ENCODE measurements around the gene USP30.

The USP30 gene

GRCh38 chr12:109120557-109120956 is 68.2 kb downstream of the USP30 start:
- WGBS (ENCODE audit: extremely low coverage, insufficient coverage, insufficient read length), result no CpG with 5 or more reads among the region's 4 CpGs
- no peaks in the 10 kb centered on the region for H3K79me2 ChIP-seq (ENCODE audit: control insufficient read depth, insufficient read depth, low read length, poor library complexity)
- H3K27me3 ChIP-seq (ENCODE audit: insufficient read depth, low read length), result no peaks in the 10 kb centered on the region
- H2BK120ac ChIP-seq (ENCODE audit: insufficient read depth, low read length, poor library complexity), result no peak overlapping the region
- no peak overlapping the region for H4K8ac ChIP-seq (ENCODE audit: low read depth, low read length)
- H3K14ac ChIP-seq (ENCODE audit: low read length), result no peak overlapping the region
- no peaks in the 10 kb centered on the region for H3K36me3 ChIP-seq (ENCODE audit: control insufficient read depth in 1 of 2, insufficient read depth in 2 of 2, low read length in 2 of 2)
- H3K79me1 ChIP-seq (ENCODE audit: low read length), result no peaks in the 10 kb centered on the region
- H2AK5ac ChIP-seq (ENCODE audit: low read length), result no peak overlapping the region
- H3K23ac ChIP-seq (ENCODE audit: low read length), result no peak overlapping the region
- H3K9me3 ChIP-seq (ENCODE audit: insufficient read depth, low read depth, low read length), result no peaks in the 10 kb centered on the region
- H4K12ac ChIP-seq (ENCODE audit: low read depth, low read length), result no peak overlapping the region
- no peak overlapping the region for H2BK5ac ChIP-seq (ENCODE audit: low read depth, low read length, poor library complexity)
- no peak overlapping the region for H3K9ac ChIP-seq (ENCODE audit: low read length)
- peaks cover 7 to 10% of the 10 kb centered on the region in 2 experiments for H3K4me1 ChIP-seq (ENCODE audit: control insufficient read depth in 1 of 2, insufficient read depth in 2 of 2, low read length in 2 of 2)
- no peak overlapping the region for H3K4ac ChIP-seq (ENCODE audit: low read depth, low read length)
- no peak overlapping the region for H3K18ac ChIP-seq (ENCODE audit: low read length)
- no peak overlapping the region for H2BK12ac ChIP-seq (ENCODE audit: low read length)
- H3K27ac ChIP-seq (ENCODE audit: low read depth, low read length), result no peak overlapping the region
- no peak overlapping the region for H2AFZ ChIP-seq (ENCODE audit: insufficient read depth, low read length, poor library complexity)
- no peak overlapping the region for H4K91ac ChIP-seq (ENCODE audit: low read depth, low read length)
- H3K4me3 ChIP-seq (ENCODE audit: low read depth, low read length), result no peak overlapping the region
- H3K4me2 ChIP-seq (ENCODE audit: low read length), result no peak overlapping the region
- no peak for DNase-seq

- Histone ChIP-seq H3K79me2 (ENCODE audit: control insufficient read depth, insufficient read depth, low read length, poor library complexity) (no peaks in the 10 kb centered on the region), H3K79me1 (ENCODE audit: low read length) (no peaks in the 10 kb centered on the region), H3K18ac (ENCODE audit: low read length) (no peak overlapping the region), H4K91ac (ENCODE audit: low read depth, low read length) (no peak overlapping the region), H3K4me1 (ENCODE audit: control insufficient read depth in 1 of 2, insufficient read depth in 2 of 2, low read length in 2 of 2) (peaks cover 0 to under 1% of the 10 kb centered on the region in 2 experiments), H3K9me3 (ENCODE audit: insufficient read depth, low read depth, low read length) (no peaks in the 10 kb centered on the region), H3K23ac (ENCODE audit: low read length) (no peak overlapping the region), H3K27ac (ENCODE audit: low read depth, low read length) (no peak overlapping the region), H2BK120ac (ENCODE audit: insufficient read depth, low read length, poor library complexity) (no peak overlapping the region), H2AK5ac (ENCODE audit: low read length) (no peak overlapping the region), H3K4ac (ENCODE audit: low read depth, low read length) (no peak overlapping the region), H3K27me3 (ENCODE audit: insufficient read depth, low read length) (no peaks in the 10 kb centered on the region), H4K12ac (ENCODE audit: low read depth, low read length) (no peak overlapping the region), H3K14ac (ENCODE audit: low read length) (no peak overlapping the region), H3K4me3 (ENCODE audit: low read depth, low read length) (no peak overlapping the region), H3K4me2 (ENCODE audit: low read length) (no peak overlapping the region), H2BK5ac (ENCODE audit: low read depth, low read length, poor library complexity) (no peak overlapping the region), H3K9ac (ENCODE audit: low read length) (no peak overlapping the region), H2AFZ (ENCODE audit: insufficient read depth, low read length, poor library complexity) (no peak overlapping the region), H2BK12ac (ENCODE audit: low read length) (no peak overlapping the region), H3K36me3 (ENCODE audit: control insufficient read depth in 1 of 2, insufficient read depth in 2 of 2, low read length in 2 of 2) (no peaks in the 10 kb centered on the region), H4K8ac (ENCODE audit: low read depth, low read length) (no peak overlapping the region)
- no peak for DNase-seq
- WGBS (ENCODE audit: extremely low coverage, insufficient coverage, insufficient read length), result no CpG with 5 or more reads among the region's 3 CpGs
These were observed 69.0 kb downstream of the USP30 start for GRCh38 chr12:109121346-109121880.

- Histone ChIP-seq H3K36me3 (ENCODE audit: control insufficient read depth in 1 of 2, insufficient read depth in 2 of 2, low read length in 2 of 2) (no peaks in the 10 kb centered on the region), H3K79me1 (ENCODE audit: low read length) (no peaks in the 10 kb centered on the region), H3K4me1 (ENCODE audit: control insufficient read depth in 1 of 2, insufficient read depth in 2 of 2, low read length in 2 of 2) (no peaks in the 10 kb centered on the region), H3K27ac (ENCODE audit: low read depth, low read length) (no peak overlapping the region), H3K4ac (ENCODE audit: low read depth, low read length) (no peak overlapping the region), H3K4me2 (ENCODE audit: low read length) (no peak overlapping the region), H4K8ac (ENCODE audit: low read depth, low read length) (no peak overlapping the region), H2BK5ac (ENCODE audit: low read depth, low read length, poor library complexity) (no peak overlapping the region), H4K12ac (ENCODE audit: low read depth, low read length) (no peak overlapping the region), H3K23ac (ENCODE audit: low read length) (no peak overlapping the region), H3K14ac (ENCODE audit: low read length) (no peak overlapping the region), H2BK120ac (ENCODE audit: insufficient read depth, low read length, poor library complexity) (no peak overlapping the region), H3K18ac (ENCODE audit: low read length) (no peak overlapping the region), H4K91ac (ENCODE audit: low read depth, low read length) (no peak overlapping the region), H3K79me2 (ENCODE audit: control insufficient read depth, insufficient read depth, low read length, poor library complexity) (no peaks in the 10 kb centered on the region), H3K27me3 (ENCODE audit: insufficient read depth, low read length) (no peaks in the 10 kb centered on the region), H2BK12ac (ENCODE audit: low read length) (no peak overlapping the region), H3K4me3 (ENCODE audit: low read depth, low read length) (no peak overlapping the region), H2AFZ (ENCODE audit: insufficient read depth, low read length, poor library complexity) (no peak overlapping the region), H2AK5ac (ENCODE audit: low read length) (no peak overlapping the region), H3K9me3 (ENCODE audit: insufficient read depth, low read depth, low read length) (no peaks in the 10 kb centered on the region), H3K9ac (ENCODE audit: low read length) (no peak overlapping the region)
- no peak for DNase-seq
- WGBS (ENCODE audit: extremely low coverage, insufficient coverage, insufficient read length), result no CpG with 5 or more reads among the region's 12 CpGs
These were observed 72.7 kb downstream of the USP30 start for GRCh38 chr12:109124878-109125648.

- Histone ChIP-seq H3K36me3 (ENCODE audit: control insufficient read depth in 1 of 2, insufficient read depth in 2 of 2, low read length in 2 of 2) (no peaks in the 10 kb centered on the region), H3K9me3 (ENCODE audit: insufficient read depth, low read depth, low read length) (no peaks in the 10 kb centered on the region), H3K14ac (ENCODE audit: low read length) (no peak overlapping the region), H3K4me1 (ENCODE audit: control insufficient read depth in 1 of 2, insufficient read depth in 2 of 2, low read length in 2 of 2) (no peaks in the 10 kb centered on the region), H2BK5ac (ENCODE audit: low read depth, low read length, poor library complexity) (no peak overlapping the region), H3K9ac (ENCODE audit: low read length) (no peak overlapping the region), H3K4me3 (ENCODE audit: low read depth, low read length) (no peak overlapping the region), H3K79me2 (ENCODE audit: control insufficient read depth, insufficient read depth, low read length, poor library complexity) (no peaks in the 10 kb centered on the region), H4K12ac (ENCODE audit: low read depth, low read length) (no peak overlapping the region), H3K4ac (ENCODE audit: low read depth, low read length) (no peak overlapping the region), H3K18ac (ENCODE audit: low read length) (no peak overlapping the region), H3K23ac (ENCODE audit: low read length) (no peak overlapping the region), H2BK120ac (ENCODE audit: insufficient read depth, low read length, poor library complexity) (no peak overlapping the region), H2AFZ (ENCODE audit: insufficient read depth, low read length, poor library complexity) (no peak overlapping the region), H3K4me2 (ENCODE audit: low read length) (no peak overlapping the region), H4K8ac (ENCODE audit: low read depth, low read length) (no peak overlapping the region), H3K79me1 (ENCODE audit: low read length) (no peaks in the 10 kb centered on the region), H3K27ac (ENCODE audit: low read depth, low read length) (no peak overlapping the region), H4K91ac (ENCODE audit: low read depth, low read length) (no peak overlapping the region), H2BK12ac (ENCODE audit: low read length) (no peak overlapping the region), H2AK5ac (ENCODE audit: low read length) (no peak overlapping the region), H3K27me3 (ENCODE audit: insufficient read depth, low read length) (no peaks in the 10 kb centered on the region)
- no CpG with 5 or more reads among the region's 7 CpGs for WGBS (ENCODE audit: extremely low coverage, insufficient coverage, insufficient read length)
- DNase-seq, result no peak
These were observed 73.4 kb downstream of the USP30 start for GRCh38 chr12:109125791-109126190.

Measured in trophoblast cell (in vitro differentiated cells and primary cell).